Body of pancreas (tissue), 4 donors: ENCODE data around the gene MYO5A.

ENCODE experiments used
- POLR2A ChIP-seq, 3 donors: fragments of 450-650 bp; IDR thresholded peaks; one replicate each; pipeline ENCODE4 v1.6.1; 2016; ENCODE audit warnings: antibody characterized with exemption in 3 of 3, mild to moderate bottlenecking in 2 of 3
- TF ChIP-seq, protein P1 (sequence below), 7 experiments: fragments of 450-650 bp in 4 of 7; fragments of 200-600 bp in 3 of 7; sonication (generic) in 3 of 7; IDR thresholded peaks; one replicate each; pipeline ENCODE4 v1.5.1; 2016 to 2019; ENCODE audit warnings: antibody characterized with exemption in 7 of 7

DNA sequence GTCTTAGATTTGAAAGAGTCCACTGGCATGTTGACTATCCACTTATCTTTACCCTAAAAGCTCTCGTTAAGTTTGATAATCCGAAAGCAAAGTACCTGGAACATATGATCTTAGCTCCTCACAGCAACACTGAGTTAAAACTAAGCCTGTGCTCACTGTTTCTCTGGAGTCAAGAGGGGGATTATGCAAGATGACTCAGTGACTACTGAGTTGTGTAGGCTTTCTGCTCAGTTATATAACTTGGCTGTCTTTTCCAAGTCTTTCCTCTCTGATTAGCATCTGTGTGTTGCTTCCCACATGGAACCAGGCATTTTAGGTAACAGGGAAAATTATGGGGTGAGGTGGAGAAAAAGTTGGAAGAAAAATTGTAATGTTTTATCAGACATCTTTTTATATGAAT, 201.9 kb downstream of the MYO5A start:
- TF ChIP-seq, protein P1, sequence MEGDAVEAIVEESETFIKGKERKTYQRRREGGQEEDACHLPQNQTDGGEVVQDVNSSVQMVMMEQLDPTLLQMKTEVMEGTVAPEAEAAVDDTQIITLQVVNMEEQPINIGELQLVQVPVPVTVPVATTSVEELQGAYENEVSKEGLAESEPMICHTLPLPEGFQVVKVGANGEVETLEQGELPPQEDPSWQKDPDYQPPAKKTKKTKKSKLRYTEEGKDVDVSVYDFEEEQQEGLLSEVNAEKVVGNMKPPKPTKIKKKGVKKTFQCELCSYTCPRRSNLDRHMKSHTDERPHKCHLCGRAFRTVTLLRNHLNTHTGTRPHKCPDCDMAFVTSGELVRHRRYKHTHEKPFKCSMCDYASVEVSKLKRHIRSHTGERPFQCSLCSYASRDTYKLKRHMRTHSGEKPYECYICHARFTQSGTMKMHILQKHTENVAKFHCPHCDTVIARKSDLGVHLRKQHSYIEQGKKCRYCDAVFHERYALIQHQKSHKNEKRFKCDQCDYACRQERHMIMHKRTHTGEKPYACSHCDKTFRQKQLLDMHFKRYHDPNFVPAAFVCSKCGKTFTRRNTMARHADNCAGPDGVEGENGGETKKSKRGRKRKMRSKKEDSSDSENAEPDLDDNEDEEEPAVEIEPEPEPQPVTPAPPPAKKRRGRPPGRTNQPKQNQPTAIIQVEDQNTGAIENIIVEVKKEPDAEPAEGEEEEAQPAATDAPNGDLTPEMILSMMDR (IDR thresholded peaks at IDR 0.05) = no peak
- TF ChIP-seq POLR2A (IDR thresholded peaks at IDR 0.05) = no peak
